GM19043 (cell line): Measurements from ENCODE around the gene ASB6.

Experiments
- ATAC-seq: cut with Tn5 transposase; IDR thresholded peaks from one replicate; pipeline ENCODE4 v1.9.1; 2021; ENCODE audit warnings: low read depth; ENCODE audit not compliant: unreplicated experiment

The ASB6 gene

DNA sequence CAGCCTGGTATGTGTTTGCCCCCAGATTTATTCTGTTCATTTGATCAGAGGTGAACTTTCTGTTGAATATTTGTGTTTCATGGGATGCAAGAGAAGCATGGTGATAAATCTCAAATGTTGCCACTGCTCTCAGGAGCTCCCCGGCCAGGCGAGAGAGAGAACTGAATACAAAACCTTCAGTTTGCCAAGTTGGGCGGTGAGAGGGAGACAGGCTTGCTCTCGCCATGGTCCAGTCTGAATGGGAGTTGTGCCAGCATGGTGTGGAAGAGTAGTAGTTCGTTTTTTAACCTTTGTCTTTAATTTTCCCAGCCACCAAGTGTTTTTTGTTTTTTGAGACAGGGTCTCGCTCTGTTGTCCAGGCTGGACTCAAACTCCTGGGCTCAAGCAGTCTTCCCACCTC lies 13.2 kb downstream of the ASB6 start:
- ATAC-seq = no peak

DNA sequence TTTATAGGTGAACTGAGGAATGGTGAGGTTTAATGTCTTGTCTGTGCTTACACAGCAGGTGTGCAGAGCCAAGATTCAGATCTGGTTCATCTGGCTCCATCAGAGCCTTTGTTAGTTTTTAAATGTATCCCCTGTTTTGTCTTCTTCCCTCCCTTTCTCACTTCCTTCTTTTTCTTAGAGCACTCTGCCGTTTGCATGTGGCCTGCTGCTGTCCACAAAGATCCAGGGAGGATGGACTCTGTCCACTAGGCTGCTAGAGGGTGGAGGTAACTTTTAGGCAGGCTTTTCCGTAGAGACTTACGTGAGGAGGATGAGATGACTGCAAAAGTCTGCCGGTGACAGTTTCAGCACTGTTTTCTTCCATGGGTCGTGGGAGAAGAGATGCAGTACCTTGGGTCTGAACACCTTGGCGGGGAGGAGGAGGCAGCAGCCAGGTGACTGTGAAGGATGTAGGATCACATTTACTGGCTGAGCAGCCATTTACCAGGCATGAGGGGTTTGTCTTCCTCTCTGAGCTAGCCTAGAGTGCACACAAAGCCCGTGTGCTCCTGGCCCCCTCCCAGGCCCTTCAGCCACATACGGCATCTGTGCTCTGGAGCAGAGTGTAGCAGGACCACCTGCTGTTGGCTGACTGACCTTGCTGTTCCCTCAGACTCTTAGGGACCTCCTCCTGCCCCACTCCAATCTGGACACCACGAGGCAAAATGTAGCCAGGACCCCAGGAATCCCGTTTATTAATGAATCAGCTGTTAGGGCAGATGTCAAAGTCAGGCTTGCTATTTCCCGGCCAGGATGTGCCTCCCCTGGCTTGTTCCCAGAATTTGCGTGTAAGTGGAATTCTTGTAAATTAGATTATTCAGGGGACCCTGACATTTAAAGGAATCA lies 14.2 kb downstream of the ASB6 start:
- no peak for ATAC-seq

DNA sequence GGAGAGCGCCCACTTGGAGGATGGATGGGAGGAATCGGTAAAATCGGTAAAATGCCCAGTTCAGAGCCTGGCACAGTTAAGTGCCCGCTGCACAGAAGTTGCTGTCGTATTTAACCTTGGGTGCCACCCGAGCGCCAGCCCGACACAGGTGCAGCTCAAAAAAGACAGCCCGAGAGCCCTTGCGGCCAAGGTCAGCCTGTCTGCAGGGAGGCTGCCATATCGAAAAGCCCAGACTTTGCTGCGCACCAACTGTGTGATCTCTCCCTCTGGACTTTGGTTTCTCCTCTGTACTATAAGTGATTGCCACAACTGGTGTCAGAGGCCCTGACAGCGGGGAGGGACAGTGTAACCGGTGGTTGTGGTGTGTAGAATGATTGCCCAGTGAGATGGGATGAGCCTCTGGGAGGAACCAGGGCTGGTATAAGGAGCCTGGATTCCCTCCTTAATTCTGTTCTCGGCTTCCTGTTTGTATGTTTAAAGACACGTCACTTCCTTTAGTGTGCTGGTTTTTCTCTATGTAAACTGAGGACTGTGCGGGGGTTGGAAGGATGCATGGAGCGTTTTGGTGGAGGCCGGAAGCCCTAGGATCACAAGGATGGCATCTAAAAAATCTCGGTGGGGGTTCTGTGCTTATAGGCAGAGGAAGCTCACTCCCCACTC lies 15.2 kb downstream of the ASB6 start:
- no peak for ATAC-seq

DNA sequence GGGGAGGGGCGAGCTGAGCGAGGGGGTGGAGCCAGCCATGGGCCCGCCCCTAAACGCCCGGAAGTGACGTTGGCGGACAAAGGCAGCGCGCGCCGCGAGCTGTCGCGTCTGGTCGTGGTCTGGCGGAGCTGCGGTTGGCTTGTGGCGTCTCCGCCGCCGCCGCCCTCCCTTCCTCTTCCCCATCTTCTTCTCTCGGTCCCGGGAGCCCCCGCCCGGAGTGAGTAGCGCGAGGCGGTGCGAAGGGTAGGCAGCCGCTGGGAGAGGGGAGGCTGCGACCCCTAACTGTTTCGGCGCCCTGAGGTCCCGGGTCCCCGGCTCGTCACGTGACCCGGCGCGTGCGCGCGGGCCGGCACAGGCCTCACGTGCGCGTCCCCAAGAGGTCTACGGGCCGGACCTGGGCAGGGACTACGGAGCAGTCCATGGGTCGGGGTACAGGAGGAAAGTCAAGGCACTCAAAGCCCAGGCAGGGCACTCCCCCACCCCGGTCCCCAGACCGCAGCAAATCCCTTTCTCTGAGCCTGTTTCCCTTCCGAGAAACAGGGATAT lies 15.8 kb downstream of the ASB6 start, which contains the start of gene NTMT1:
Gene NTMT1, plus strand, starts transcription at position 85 of the 546 bp plus-strand sequence. CDS start 6,541 bp downstream, outside the sequence.
- ATAC-seq = peak; percentile 54

DNA sequence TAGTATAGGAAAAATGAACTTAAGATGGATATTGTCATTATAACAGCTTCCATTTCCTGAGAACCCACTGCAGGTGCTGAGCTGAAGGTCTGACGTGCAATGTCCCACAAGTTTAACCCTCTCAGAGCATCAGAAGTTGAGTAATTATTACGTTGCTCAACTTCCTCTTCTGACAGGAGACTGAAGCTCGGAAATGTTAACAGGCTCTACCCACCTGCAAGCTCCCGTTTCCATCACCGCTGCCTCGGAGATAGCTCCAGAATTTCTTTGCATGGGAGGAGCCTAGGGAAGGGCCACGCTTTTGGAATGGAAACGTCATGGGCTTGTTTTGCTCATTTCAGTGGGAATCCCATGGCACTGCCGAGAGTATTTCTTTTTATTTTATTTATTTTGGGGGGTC lies 17.0 kb downstream of the ASB6 start:
- ATAC-seq = no peak

DNA sequence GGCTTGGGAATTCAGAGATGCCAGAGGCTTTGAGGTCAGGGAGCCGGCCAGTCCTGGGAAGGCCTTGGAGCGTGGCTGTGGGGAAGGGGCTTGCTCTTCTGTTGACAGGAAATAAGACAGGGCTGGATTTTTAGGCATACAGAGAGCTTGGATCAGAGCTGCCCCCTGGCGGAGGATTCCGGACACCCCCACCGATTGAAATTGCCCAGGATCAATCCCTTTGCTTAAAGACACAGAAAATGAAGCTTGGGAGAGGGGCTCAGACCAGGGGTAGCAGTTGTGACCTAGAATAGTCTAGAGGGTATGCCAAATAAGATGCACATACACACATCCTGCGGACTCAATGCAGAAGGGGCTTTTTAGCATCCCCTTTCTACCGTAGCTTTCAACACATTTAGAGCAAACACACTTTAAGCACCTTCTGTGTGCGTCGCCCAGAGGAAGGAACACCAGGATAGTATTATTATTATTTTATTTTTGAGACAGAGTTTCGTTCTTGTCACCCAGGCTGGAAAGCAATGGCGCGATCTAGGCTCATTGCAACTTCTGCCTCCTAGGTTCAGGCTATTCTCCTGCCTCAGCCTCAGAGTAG lies 17.7 kb downstream of the ASB6 start:
- ATAC-seq = no peak

DNA sequence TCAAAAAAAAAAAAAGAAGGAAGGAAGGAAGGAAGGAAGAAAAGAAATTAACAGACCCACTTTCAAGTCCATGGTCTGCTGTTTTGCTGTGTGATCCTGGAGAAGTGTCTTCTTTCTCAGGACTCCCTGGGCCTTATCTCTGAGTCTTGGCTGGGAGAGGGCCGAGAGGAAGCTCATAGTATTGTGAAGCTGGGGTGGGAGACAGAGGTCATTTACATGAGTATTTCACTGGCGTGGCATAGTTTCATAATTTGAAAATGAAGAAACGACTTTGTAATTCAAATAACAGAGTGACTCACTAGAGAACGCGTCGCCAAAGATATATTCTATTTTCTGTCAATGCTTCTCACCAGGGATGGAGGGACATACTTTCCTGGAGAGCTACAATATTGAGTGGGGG lies 18.6 kb downstream of the ASB6 start:
- ATAC-seq = no peak

DNA sequence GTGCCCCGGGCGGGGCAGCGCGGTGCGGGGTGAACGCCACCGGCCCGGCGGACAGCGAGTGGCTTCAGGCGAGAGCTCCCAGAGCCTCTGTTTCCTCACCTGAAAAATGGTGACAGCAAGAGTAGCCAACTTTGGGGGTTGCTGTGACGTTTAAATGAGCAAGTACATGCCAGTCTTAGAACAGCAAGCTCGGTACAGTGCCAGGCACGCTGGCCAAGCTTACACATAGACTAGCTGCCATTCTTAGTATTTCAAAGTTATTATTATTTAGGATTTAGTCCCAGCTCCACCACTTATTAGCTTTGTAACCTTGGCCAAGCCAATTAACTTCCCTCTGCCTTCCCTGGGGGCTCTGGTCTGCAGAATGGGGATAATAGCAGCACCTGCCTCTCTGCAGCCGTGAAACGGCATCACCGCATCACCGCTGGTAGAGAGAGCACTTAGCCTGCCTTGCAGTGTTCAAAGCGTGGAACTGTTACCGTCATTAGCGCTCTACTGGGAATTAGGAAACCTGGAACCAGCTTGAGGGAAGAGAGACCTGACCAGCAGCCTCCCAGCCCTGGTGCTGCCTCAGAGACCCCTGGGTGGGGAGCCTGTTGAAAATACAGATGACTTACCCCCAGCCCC lies 21.2 kb downstream of the ASB6 start, which contains the start of gene C9orf50:
Gene C9orf50, minus strand, starts transcription at position 433 of the 627 bp plus-strand sequence. CDS start 527 bp downstream, outside the sequence.
- ATAC-seq = no peak

DNA sequence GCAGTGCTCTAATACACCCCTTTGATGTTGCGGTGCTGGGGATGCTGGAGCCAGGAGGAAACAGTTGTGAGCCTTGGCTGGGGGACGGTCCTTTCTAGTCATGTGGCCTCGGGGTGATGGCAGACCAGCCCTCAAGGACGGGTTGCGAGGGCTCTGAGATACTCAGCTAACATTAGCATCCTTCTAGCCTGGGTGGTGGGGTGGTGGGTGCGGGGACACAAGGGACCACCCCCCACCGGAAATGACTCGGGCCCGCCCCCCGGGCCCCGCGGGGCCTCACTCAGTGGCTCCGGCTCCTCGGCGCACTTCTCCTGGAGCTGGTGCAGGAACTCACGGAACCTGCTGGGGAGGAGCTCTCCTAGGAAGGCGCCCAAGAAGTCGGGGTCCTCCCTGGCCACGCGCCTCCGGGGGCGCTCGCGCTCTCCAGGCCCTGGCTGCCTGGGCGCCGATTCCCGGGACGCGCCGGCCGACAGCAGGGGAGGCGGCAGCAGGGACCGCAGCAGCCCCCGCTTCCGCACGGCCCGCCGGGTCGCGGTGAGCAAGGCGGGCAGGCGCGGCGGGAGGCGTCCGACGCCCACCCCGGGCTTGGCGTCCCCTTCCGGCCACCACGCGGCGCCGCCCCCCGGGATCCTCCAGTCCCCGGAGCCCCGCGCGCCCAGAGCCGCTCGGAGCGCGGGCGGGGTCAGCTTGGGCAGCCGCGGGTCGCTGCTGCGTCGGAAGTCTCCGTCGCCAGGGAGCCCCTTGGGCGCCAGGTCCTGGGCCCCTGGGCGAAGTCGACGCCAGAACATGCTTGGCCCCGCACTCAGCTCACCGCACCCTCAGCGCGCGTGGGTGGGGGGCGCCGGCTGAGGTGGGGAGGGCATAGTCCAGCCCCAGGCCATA lies 21.9 kb downstream of the ASB6 start:
- no peak for ATAC-seq

DNA sequence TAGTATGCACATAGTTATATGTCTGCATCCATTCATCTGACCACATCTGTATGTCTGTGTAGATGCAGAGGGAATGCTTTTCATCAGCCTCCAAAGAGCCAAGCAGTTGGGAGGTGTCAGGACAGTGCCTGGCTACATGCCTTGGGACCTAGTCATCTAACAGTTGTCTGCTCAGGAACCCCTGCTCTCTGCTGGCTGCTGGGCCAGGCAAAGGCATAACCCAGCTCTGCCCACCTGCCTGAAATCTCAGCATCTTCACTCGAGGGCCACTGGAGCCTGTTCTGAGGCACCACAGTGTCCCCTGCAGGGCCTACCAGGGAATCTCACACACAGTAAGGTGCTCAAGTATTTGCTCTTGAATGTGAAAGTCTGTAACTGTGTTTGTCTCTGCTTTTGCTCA lies 24.8 kb downstream of the ASB6 start:
- no peak for ATAC-seq

DNA sequence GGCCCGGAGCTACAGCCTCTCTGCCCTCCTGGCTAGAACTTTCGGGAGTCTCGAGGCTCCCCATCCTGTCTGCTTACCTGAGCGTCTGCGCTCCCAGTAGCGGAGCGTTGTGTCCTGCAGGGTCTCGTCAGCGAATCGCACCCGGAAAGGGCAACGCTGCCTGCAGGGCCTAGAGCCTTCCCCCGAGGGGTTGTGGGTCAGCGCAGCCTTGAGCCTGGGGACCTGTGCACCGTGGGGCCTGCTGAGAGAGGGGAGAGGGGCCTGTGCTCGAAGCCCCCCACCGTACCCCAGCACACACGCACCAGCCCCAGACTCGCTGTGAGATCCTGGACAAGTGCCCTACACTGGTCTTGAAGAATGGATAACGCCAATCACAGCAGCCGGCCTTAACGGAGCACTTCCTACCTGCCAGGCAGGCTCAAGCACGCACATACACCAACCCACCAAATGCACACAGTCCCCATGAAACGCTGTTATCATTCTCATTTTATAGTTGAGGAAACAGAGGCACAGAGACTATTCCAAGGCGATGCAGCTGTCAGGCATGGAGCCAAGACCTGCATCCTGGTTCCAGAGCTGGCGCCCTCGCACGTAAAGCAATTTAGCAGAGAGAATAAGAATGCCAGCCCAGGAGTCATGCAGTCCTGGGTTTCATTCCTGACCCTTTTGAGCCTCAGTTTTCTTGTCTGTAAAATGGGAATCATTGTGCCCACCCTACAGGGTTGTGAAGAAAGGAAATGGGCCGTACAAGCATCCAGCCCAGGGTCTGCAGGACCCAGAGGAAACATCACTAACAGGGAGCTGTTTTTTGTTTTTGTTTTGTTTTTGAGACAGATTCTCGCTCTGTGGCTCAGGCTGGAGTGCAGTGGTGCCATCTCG lies 26.3 kb downstream of the ASB6 start:
- ATAC-seq = no peak

DNA sequence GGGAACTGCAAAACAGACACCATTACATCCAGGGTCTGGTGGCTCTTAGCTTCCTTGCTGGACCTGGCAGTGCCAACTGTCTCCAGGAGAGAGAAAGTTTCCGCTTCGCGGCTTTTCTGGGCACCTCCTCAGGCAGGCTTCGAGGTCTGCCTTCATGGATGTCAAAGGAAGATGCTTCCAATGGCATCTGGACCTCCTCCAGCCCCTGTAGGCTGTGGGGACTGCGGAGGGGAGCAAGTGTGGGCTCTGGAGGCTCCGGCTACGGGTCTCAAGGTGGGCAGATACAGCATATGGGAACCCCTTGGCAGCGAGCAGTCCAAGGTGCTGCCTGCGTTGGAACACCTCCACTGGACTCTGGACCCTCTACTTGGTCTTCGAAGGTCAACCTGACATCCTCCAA lies 27.0 kb downstream of the ASB6 start:
- ATAC-seq = no peak

DNA sequence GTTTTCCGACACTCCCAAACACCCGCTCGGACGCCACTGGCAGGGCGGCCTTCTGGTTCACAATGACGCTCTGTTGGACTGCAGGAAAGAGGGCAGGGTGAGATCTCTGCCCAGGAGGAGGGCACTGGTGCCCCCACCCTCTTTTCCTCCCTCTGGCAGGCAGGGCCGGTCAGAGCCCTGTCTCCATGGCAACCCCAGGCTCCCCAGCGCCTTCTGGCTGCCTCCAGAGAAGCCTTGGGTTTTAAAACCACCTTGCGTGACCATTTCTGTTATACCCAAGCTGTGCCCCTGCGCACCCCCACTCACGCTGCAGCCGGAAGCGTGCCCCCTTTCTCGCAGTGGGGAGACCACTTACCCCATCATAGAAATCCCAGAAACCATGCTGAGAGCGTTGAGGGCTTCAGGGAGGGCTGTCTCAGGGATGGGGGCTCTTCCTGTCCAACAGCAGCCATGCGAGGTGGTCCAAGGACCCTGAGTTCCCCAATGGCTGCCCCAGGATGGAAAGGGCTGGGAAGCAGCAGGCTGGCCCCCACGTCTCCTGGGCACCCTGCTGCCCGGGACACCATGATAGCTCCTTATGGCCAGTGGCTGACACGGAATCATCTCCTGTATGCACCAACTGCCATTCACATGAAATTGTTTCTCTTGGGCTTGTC lies 28.3 kb downstream of the ASB6 start:
- no peak for ATAC-seq

DNA sequence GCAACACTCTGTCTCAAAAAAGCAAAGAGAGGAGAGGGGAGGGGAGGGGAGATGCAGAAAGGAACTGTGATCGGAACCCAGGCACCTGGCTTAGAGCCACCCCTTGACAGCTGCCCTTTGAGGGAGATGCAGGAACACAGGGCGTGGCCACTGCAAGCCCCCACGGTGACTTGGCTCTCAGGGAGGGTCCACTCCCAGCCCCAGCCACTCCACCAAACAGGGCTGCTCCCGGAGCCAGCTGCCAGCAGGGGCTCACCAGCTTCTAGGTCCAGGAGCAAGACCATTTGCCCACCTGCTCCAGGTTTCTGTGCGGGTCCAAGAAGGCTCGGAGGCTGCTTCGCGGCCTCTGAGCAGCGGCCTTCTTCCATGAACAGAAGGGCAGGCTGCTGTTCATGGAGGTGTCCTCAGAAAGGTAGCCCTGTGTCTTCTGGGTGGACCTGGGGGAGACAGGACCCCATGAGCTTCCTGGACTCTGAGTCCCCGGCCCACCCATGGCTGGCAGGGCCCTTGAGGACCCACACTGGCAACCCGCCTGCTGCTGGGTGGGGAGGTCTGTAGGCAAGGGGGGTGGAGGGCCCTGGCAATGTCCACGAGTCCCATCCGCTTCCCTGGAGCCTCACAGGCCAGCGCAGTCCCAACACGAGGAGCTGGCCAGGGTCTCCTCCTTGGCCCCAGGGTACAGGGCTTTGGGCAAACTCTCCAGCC lies 29.0 kb downstream of the ASB6 start:
- no peak for ATAC-seq

DNA sequence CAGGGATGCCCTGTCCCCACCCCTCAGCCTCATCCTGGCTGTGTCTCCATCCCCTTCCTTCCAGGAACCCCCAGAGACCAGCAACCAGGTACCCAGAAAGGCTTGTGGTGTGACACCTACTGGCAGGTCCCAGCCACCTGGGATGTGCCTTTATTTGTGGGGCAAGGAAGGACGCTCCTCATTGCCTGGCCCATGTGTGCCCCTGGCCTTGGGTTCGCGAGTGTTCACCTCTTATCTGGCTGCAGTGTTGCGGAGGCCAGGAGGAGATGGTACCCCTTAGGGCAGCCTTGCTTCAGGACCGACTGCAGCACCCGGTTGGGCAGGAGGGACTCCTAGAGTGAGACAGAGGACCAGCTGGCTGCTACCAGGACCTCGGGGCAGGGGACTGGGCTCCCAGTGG lies 29.8 kb downstream of the ASB6 start:
- ATAC-seq = no peak

DNA sequence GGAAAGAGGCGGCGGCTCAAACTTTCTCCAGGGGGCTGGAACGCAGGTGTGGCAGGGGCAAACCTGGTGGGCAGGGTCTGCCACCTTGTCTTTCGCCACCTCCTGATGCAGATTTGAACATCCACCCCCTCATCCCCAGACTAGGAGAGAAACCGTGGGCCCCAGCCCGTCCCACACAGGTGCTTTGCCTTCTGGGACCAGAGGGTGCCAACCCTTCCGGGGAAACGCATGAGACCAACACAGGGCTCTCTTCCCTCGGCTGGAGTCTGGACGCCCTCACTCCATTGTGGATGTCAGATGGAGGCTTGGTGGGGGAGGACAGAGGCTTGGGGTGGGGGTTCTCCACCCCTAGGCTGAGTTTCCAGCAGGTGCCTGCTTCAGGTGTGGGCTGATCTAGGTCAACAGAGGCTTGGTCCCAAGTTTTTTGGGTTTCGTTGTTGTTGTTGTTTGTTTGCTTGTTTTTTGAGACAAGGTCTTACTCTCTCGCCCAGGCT lies 30.6 kb downstream of the ASB6 start:
- no peak for ATAC-seq

DNA sequence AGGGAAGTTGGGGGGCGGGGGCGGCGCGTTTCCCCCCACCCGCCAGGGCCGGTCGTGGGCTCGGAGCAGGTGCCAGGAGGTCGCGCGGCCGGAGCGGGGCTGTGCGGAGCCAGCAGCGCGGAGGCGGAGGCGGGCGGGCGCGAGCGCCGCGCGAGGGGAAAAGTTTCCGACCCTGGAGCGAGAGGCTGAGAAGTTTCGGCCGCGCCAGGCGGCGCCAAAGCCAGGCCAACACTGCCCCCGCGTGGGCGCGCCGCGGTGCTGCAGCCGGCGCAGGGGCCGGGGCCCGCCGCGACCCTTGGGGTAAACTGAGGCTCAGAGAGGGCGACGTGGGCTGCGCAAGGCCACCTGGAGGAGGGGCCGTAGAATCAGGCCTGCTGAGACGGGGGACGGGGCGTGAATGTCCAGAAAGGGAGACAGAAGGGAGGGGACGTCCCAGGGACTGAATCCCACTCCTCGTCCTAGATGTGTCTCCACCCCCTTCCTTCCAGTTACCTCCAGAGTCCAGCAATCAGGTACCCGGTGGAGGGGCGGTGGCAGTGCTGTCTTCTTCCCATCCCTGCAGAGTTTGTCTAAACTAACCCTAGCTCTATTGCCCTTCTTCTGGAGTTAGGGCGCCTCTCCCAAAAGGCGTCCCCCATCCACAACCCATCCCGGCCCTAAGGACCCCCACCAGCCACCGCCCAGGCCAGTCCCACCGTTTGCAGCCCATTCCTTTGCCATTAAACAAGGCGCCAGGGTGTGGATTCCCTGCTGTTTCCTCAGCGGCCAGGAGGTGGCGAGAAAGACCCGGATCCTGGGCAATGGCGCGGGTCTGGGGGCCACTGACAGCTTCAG lies 31.3 kb downstream of the ASB6 start:
- no peak for ATAC-seq
